IMR-90 (cell line): ENCODE data around the gene FBXL16. TPM values are rescaled to one million over a fixed set of nuclear protein-coding genes. Genes with fewer than 3 reads are reported as not detected.

Source experiments
- ATAC-seq: fragments of 200-7000 bp; cut with Tn5 transposase; 2 replicates; pipeline ENCODE4 v1.9.1; 2020; ENCODE audit warnings: low read depth, mild to moderate bottlenecking, moderate library complexity
- BruUV-seq: library from RNA; stranded (reverse); fragments of 400-500 nt; replicated peaks from 2 replicates; lab custom pipeline; 2021; lab: Mats Ljungman, UMichigan
- CTCF ChIA-PET: fragments of 300-600 bp; formaldehyde crosslinking; extraction: SDS; loops from one replicate; lab custom pipeline; 2021; ENCODE audit warnings: antibody characterized with exemption; lab: Yijun Ruan, JAX
- POLR2A ChIA-PET: fragments of 300-600 bp; sonication (Branson Sonifier 250); formaldehyde crosslinking; loops from one replicate; lab custom pipeline; 2022; ENCODE audit warnings: antibody characterized with exemption; ENCODE audit not compliant: unreplicated experiment; lab: Charles Lee
- DNase-seq: peaks from one replicate; pipeline ENCODE4 v3.0.0; 2013
- H2AFZ ChIP-seq: replicated peaks from 2 replicates; pipeline ENCODE3; 2013; ENCODE audit warnings: low read length, mild to moderate bottlenecking; ENCODE audit not compliant: poor library complexity
- H2AK5ac ChIP-seq: 2 replicates; pipeline ENCODE4 v1.6.1; 2013; ENCODE audit warnings: low read depth, low read length, inconsistent platforms
- H2AK9ac ChIP-seq: replicated peaks from 2 replicates; pipeline ENCODE3; 2013; ENCODE audit warnings: mild to moderate bottlenecking, low read depth, low read length, moderate library complexity; ENCODE audit not compliant: poor library complexity
- H2BK120ac ChIP-seq: 2 replicates; pipeline ENCODE4 v1.6.1; 2013; ENCODE audit warnings: low read depth, low read length, inconsistent platforms
- H2BK15ac ChIP-seq: 3 replicates; pipeline ENCODE4 v1.6.1; 2013; ENCODE audit warnings: low read depth, low read length, inconsistent platforms
- H2BK20ac ChIP-seq: 2 replicates; pipeline ENCODE4 v1.6.1; 2013; ENCODE audit warnings: low read depth, mild to moderate bottlenecking, inconsistent platforms, low read length, moderate library complexity
- H2BK5ac ChIP-seq: 2 replicates; pipeline ENCODE4 v1.6.1; 2013; ENCODE audit warnings: mild to moderate bottlenecking, low read depth, low read length, inconsistent platforms; ENCODE audit not compliant: poor library complexity, severe bottlenecking
- H3K14ac ChIP-seq: replicated peaks from 2 replicates; pipeline ENCODE4 v1.6.1; 2013; ENCODE audit warnings: low read depth, low read length, inconsistent platforms
- H3K18ac ChIP-seq: 2 replicates; pipeline ENCODE4 v1.6.1; 2013; ENCODE audit warnings: low read depth, low read length, control low read depth
- H3K23ac ChIP-seq: 2 replicates; pipeline ENCODE4 v1.6.1; 2013; ENCODE audit warnings: low read depth, low read length, inconsistent platforms
- H3K27ac ChIP-seq: 2 replicates; pipeline ENCODE4 v1.5.1; 2013; ENCODE audit warnings: mild to moderate bottlenecking, control low read depth, low read length; ENCODE audit not compliant: insufficient read depth
- H3K27me3 ChIP-seq: 2 replicates; pipeline ENCODE4 v1.6.1; 2013; ENCODE audit warnings: low read length; ENCODE audit not compliant: control insufficient read depth, insufficient read depth
- H3K36me3 ChIP-seq: 2 replicates; pipeline ENCODE4 v1.6.1; 2013; ENCODE audit warnings: low read length, mixed read lengths; ENCODE audit not compliant: control insufficient read depth, insufficient read depth
- H3K4ac ChIP-seq: 2 replicates; pipeline ENCODE4 v1.6.1; 2013; ENCODE audit warnings: low read depth, low read length, inconsistent platforms
- H3K4me1 ChIP-seq: 2 replicates; pipeline ENCODE4 v1.6.1; 2013; ENCODE audit warnings: low read length, mixed read lengths; ENCODE audit not compliant: control insufficient read depth, insufficient read depth
- H3K4me2 ChIP-seq: 2 replicates; pipeline ENCODE4 v1.6.1; 2013; ENCODE audit warnings: low read depth, mild to moderate bottlenecking, control low read depth, low read length, moderate library complexity
- H3K4me3 ChIP-seq: 2 replicates; pipeline ENCODE4 v1.5.1; 2013; ENCODE audit warnings: low read depth, mild to moderate bottlenecking, control low read depth, low read length, moderate library complexity; ENCODE audit not compliant: insufficient read depth
- H3K56ac ChIP-seq: 2 replicates; pipeline ENCODE4 v1.6.1; 2013; ENCODE audit warnings: low read length, inconsistent platforms; ENCODE audit not compliant: insufficient read depth; ENCODE audit errors: extremely low read depth
- H3K79me1 ChIP-seq, 2 experiments: 2 replicates each; pipeline ENCODE4 v1.6.1; 2013; ENCODE audit warnings: low read length in 2 of 2, inconsistent platforms in 1 of 2, low read depth in 1 of 2
- H3K9ac ChIP-seq: 2 replicates; pipeline ENCODE4 v1.6.1; 2013; ENCODE audit warnings: low read depth, low read length, control low read depth
- H3K9me1 ChIP-seq: 2 replicates; pipeline ENCODE4 v1.6.1; 2013; ENCODE audit warnings: low read length, inconsistent platforms; ENCODE audit not compliant: insufficient read depth
- H3K9me3 ChIP-seq: 2 replicates; pipeline ENCODE4 v1.6.1; 2013; ENCODE audit warnings: low read length; ENCODE audit not compliant: control insufficient read depth, insufficient read depth
- H4K20me1 ChIP-seq: 2 replicates; pipeline ENCODE4 v1.6.1; 2013; ENCODE audit warnings: low read length, inconsistent platforms; ENCODE audit not compliant: insufficient read depth
- H4K5ac ChIP-seq: 2 replicates; pipeline ENCODE4 v1.6.1; 2013; ENCODE audit warnings: mild to moderate bottlenecking, low read depth, low read length, control low read depth
- H4K8ac ChIP-seq, 2 experiments: 2 replicates each; pipeline ENCODE4 v1.6.1; 2013; ENCODE audit warnings: low read depth in 2 of 2, low read length in 2 of 2, control low read depth in 1 of 2, inconsistent platforms in 1 of 2
- H4K91ac ChIP-seq: 2 replicates; pipeline ENCODE4 v1.6.1; 2013; ENCODE audit warnings: low read depth, low read length, inconsistent platforms; ENCODE audit not compliant: insufficient read depth
- BHLHE40 ChIP-seq: fragments of 150-350 bp; IDR thresholded peaks from 2 replicates; pipeline ENCODE4 v1.6.1; 2016; ENCODE audit warnings: mild to moderate bottlenecking, low read depth, low read length
- CEBPB ChIP-seq: IDR thresholded peaks from 2 replicates; pipeline ENCODE4 v1.6.1; 2012; ENCODE audit warnings: low read depth, low read length, improper control_type of control experiment
- CHD1 ChIP-seq: IDR thresholded peaks from 2 replicates; pipeline ENCODE4 v1.6.1; 2012; ENCODE audit warnings: low read depth, low read length, improper control_type of control experiment
- CTCF ChIP-seq: conservative IDR thresholded peaks from 2 replicates; pipeline ENCODE4 v1.5.1; 2012; ENCODE audit warnings: mild to moderate bottlenecking, low read depth, low read length, improper control_type of control experiment
- FOS ChIP-seq: fragments of 150-350 bp; IDR thresholded peaks from 2 replicates; pipeline ENCODE4 v1.6.1; 2016; ENCODE audit warnings: low read depth, low read length
- MAFK ChIP-seq: IDR thresholded peaks from 2 replicates; pipeline ENCODE4 v1.6.1; 2012; ENCODE audit warnings: low read depth, low read length, improper control_type of control experiment
- MAZ ChIP-seq: IDR thresholded peaks from 2 replicates; pipeline ENCODE4 v1.6.1; 2012; ENCODE audit warnings: low read depth, mild to moderate bottlenecking, low read length, improper control_type of control experiment, moderate library complexity, borderline replicate concordance
- MXI1 ChIP-seq: IDR thresholded peaks from 2 replicates; pipeline ENCODE4 v1.6.1; 2012; ENCODE audit warnings: low read depth, mild to moderate bottlenecking, low read length, moderate library complexity, borderline replicate concordance
- NFE2L2 ChIP-seq: fragments of 150-350 bp; IDR thresholded peaks from 2 replicates; pipeline ENCODE4 v1.6.1; 2016; ENCODE audit warnings: low read depth, mild to moderate bottlenecking, low read length
- POLR2A ChIP-seq: IDR thresholded peaks from 2 replicates; pipeline ENCODE4 v1.6.1; 2012; ENCODE audit warnings: mild to moderate bottlenecking, low read depth, low read length
- RCOR1 ChIP-seq: IDR thresholded peaks from 2 replicates; pipeline ENCODE4 v1.6.1; 2012; ENCODE audit warnings: mild to moderate bottlenecking, low read length, improper control_type of control experiment; ENCODE audit not compliant: insufficient replicate concordance
- RFX5 ChIP-seq: IDR thresholded peaks from 2 replicates; pipeline ENCODE4 v1.8.0; 2012; ENCODE audit warnings: low read depth, mild to moderate bottlenecking, low read length, moderate library complexity
- SMC3 ChIP-seq: fragments of 150-350 bp; IDR thresholded peaks from 2 replicates; pipeline ENCODE4 v1.6.1; 2016; ENCODE audit warnings: low read depth, mild to moderate bottlenecking, antibody characterized with exemption, low read length, moderate library complexity
- WGBS, 2 experiments: methylation state at CpG; one replicate each; pipeline versions ENCODE4 v1.1.5 to v1.1.7; 2013; ENCODE audit warnings: missing lambda C conversion rate in 2 of 2; ENCODE audit not compliant: insufficient read length in 1 of 2; ENCODE audit errors: extremely low coverage in 2 of 2; 5-methylcytosine and 5-hydroxymethylcytosine counted together
- dilution Hi-C: fragments of 300-500 bp; cut with HindIII; formaldehyde crosslinking; loops from one replicate; pipeline ENCODE4 v1.14.3; 2018; ENCODE audit warnings: low sequenced_read_pairs; ENCODE audit not compliant: unreplicated experiment
- in situ Hi-C: fragments of 300-500 bp; cut with MboI; formaldehyde crosslinking; loops from 3 replicates; pipeline ENCODE4 v1.14.3; 2019; ENCODE audit warnings: low sequenced_read_pairs, inconsistent platforms, mixed read lengths
- intact Hi-C: fragments of 100-400 bp; cut with micrococcal nuclease; formaldehyde crosslinking; loops from 2 replicates; pipeline ENCODE4 v1.10.0; 2022
- polyA plus RNA-seq, 3 experiments: library from polyadenylated mRNA; depleted of rRNA; stranded (reverse); fragments of >200 nt; gene quantifications; 2 replicates each; pipeline ENCODE4 v1.2.3, GENCODE V29; 2012; ENCODE audit warnings: low replicate concordance in 1 of 3
- total RNA-seq: library from RNA; depleted of rRNA; stranded (reverse); fragments of >200 nt; gene quantifications from 2 replicates; pipeline ENCODE4 v1.2.3, GENCODE V29; 2012
- TF ChIP-seq, protein P1 (sequence below): fragments of 150-350 bp; IDR thresholded peaks from 2 replicates; pipeline ENCODE4 v1.6.1; 2017; ENCODE audit warnings: mild to moderate bottlenecking, antibody characterized with exemption, low read length, low read depth

Gene FBXL16
- total and polyA plus RNA-seq, 2 of the 4 experiments (the other 2 are of a cell fraction), result 0.18 to 2.2 TPM

GRCh38 chr16:725463-726187 is 20.0 kb upstream of the FBXL16 start (continued):
- TF ChIP-seq NFE2L2, result no peak

DNA sequence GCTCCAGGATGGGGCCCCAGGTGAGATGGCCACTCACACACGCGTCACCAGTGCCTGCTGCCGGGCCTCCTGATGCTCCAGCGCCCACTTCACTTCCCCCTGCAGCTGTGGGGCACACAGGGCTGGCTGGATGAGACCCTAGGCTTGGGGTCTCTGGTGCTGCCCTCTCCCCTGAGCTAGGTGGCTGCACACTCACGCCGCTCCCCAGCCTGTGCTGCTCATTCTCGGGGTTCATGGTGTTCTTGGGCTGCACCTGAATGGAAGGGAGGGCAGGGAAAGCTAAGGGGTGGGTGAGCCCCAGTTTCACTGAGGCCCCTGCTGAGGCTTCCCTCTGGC is 19.4 kb upstream of the FBXL16 start:
- Histone ChIP-seq H4K5ac (no peak overlapping the region), H2BK15ac (no peak overlapping the region), H3K4me1 (peaks cover 14% of the 10 kb centered on the region), H3K14ac (no peak overlapping the region), H3K9me3 (no peaks in the 10 kb centered on the region), H2AFZ (peak overlapping the region; percentile 11), H2AK5ac (no peak overlapping the region), H3K18ac (no peak overlapping the region), H3K27ac (no peak overlapping the region), H4K8ac (no peak overlapping the region), H3K79me1 (peaks cover 0 to 5% of the 10 kb centered on the region in 2 experiments; a peak in 1 of 4 replicates), H4K20me1 (peaks cover 4% of the 10 kb centered on the region), H3K9ac (no peak overlapping the region), H3K9me1 (peaks cover 2% of the 10 kb centered on the region; the same call in 1 of the 2 replicates), H3K56ac (no peak overlapping the region), H3K4ac (no peak overlapping the region), H2BK20ac (no peak overlapping the region), H3K4me2 (no peak overlapping the region), H3K36me3 (peaks cover 1% of the 10 kb centered on the region; the same call in 1 of the 2 replicates), H3K27me3 (no peaks in the 10 kb centered on the region), H4K91ac (no peak overlapping the region), H2BK5ac (no peak overlapping the region), H2BK120ac (no peak overlapping the region), H2AK9ac (no peak overlapping the region), H3K23ac (no peak overlapping the region), H3K4me3 (no peak overlapping the region)
- no CpG with 5 or more reads among the region's 7 CpGs for WGBS, 2 experiments
- in situ Hi-C loops, result no loop called here
- ChIA-PET POLR2A (no interaction called here), CTCF (no interaction called here)
- DNase-seq (no peak), ATAC-seq (no peak)
- intact Hi-C loops, result loop anchor here (5.0 kb wide), 1 partner anchor 62 kb away; the partner anchor contains the start of genes CHTF18 and RPUSD1
- BruUV-seq, result no TSS peak
- dilution Hi-C loops, result no loop called here
- TF ChIP-seq, protein P1, sequence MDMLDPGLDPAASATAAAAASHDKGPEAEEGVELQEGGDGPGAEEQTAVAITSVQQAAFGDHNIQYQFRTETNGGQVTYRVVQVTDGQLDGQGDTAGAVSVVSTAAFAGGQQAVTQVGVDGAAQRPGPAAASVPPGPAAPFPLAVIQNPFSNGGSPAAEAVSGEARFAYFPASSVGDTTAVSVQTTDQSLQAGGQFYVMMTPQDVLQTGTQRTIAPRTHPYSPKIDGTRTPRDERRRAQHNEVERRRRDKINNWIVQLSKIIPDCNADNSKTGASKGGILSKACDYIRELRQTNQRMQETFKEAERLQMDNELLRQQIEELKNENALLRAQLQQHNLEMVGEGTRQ, result no peak
- no peak for TF ChIP-seq MAZ
- no peak for TF ChIP-seq FOS
- TF ChIP-seq BHLHE40, result no peak
- TF ChIP-seq POLR2A, result no peak
- no peak for TF ChIP-seq RCOR1
- no peak for TF ChIP-seq MXI1
- no peak for TF ChIP-seq CEBPB
- no peak for TF ChIP-seq RFX5
- no peak for TF ChIP-seq SMC3
- no peak for TF ChIP-seq CTCF
- no peak for TF ChIP-seq MAFK
- no peak for TF ChIP-seq NFE2L2
- no peak for TF ChIP-seq CHD1
